Urinary bladder (tissue), 4 donors: ENCODE data around the gene COQ10A. TPM values are rescaled to one million over a fixed set of nuclear protein-coding genes. Genes with fewer than 3 reads are reported as not detected.

ENCODE experiments used
- DNase-seq: peaks from one replicate; pipeline ENCODE4 v3.0.0-alpha.2; 2015; ENCODE audit errors: extremely low spot score
- H3K27ac ChIP-seq: one replicate; pipeline ENCODE4 v1.5.1; 2013; ENCODE audit warnings: low read depth, mild to moderate bottlenecking, moderate library complexity
- H3K36me3 ChIP-seq: one replicate; pipeline ENCODE4 v1.6.1; 2013; ENCODE audit warnings: mild to moderate bottlenecking, moderate library complexity; ENCODE audit not compliant: insufficient read depth
- H3K4me1 ChIP-seq: one replicate; pipeline ENCODE4 v1.6.1; 2013; ENCODE audit warnings: mild to moderate bottlenecking, moderate library complexity; ENCODE audit not compliant: insufficient read depth
- H3K4me3 ChIP-seq: one replicate; pipeline ENCODE4 v1.5.1; 2013; ENCODE audit warnings: low read depth, low read length
- WGBS: extraction: QIAGEN DNeasy Blood & Tissue Kit; methylation state at CpG from one replicate; pipeline ENCODE4 v1.1.7; 2013; 5-methylcytosine and 5-hydroxymethylcytosine counted together
- polyA plus RNA-seq: library from polyadenylated mRNA; stranded (reverse); fragments of 200-250 nt; gene quantifications from one replicate; pipeline ENCODE4 v1.2.3, GENCODE V29; 2013
- total RNA-seq: library from RNA; depleted of rRNA; stranded (reverse); fragments of >200 nt; gene quantifications from one replicate; pipeline ENCODE4 v1.2.3, GENCODE V29; 2014
- donor health status: healthy with polysubstance abuse.
- donor health status: healthy.

Gene COQ10A
- total and polyA plus RNA-seq, 2 donors: 6.9 to 13.8 TPM

GRCh38 chr12:56231184-56231582 lies 35.6 kb upstream of the COQ10A start:
- 83% methylated on average over 11 of the region's 11 CpGs for WGBS

DNA sequence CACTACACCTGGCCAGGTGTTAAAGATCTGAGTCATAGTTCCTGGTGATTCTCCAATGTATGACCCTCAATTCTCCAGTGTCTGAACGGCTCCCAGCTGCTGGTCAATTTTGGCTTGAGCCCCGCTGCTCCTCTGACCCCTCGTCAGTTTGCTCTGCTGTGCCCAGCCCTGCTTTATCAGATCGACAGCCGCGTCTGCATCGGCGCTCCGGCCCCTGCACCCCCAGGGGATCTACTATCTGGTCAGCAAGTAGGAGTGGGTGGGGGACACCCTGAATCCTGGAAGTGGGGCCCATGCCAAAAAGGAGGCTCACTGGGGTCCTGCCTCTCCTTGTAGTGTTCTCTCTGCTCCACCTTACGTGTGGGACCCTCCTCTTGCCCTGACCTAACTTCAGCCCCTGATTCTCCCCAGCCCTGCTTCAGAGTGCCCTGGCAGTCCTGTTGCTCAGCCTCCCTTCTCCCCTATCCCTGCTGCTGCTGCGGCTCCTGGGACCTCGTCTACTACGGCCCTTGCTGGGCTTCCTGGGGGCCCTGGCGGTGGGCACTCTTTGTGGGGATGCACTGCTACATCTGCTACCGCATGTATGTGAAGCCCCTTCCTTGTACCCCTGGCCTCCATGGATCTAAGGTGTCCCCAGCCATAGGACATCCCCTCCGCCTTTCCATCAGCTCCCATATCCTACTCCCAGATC lies 31.9 kb upstream of the COQ10A start:
- no peak for DNase-seq
- H3K27ac ChIP-seq: no peak overlapping the region
- 74% methylated on average over 16 of the region's 16 CpGs for WGBS

More at GRCh38 chr12:56231184-56231582, 35.6 kb upstream of the COQ10A start:
- H3K27ac ChIP-seq: no peak overlapping the region
- no peak for DNase-seq
- H3K4me1 ChIP-seq: no peaks in the 10 kb centered on the region
- no peak overlapping the region for H3K4me3 ChIP-seq
- no peaks in the 10 kb centered on the region for H3K36me3 ChIP-seq

GRCh38 chr12:56236091-56236490 lies 30.7 kb upstream of the COQ10A start:
- 93% methylated on average over 6 of the region's 6 CpGs for WGBS
- no peaks in the 10 kb centered on the region for H3K36me3 ChIP-seq
- no peak overlapping the region for H3K4me3 ChIP-seq

More for the DNA sequence above, 31.9 kb upstream of the COQ10A start:
- no peaks in the 10 kb centered on the region for H3K4me1 ChIP-seq
- H3K36me3 ChIP-seq: no peaks in the 10 kb centered on the region
- H3K4me3 ChIP-seq: no peak overlapping the region

GRCh38 chr12:56236985-56237384 lies 29.8 kb upstream of the COQ10A start:
- Histone ChIP-seq H3K36me3 (no peaks in the 10 kb centered on the region), H3K27ac (no peak overlapping the region), H3K4me1 (no peaks in the 10 kb centered on the region), H3K4me3 (no peak overlapping the region)
- DNase-seq: no peak
- 67% methylated on average over 5 of the region's 5 CpGs for WGBS

More at GRCh38 chr12:56236091-56236490, 30.7 kb upstream of the COQ10A start:
- DNase-seq: no peak
- H3K27ac ChIP-seq: no peak overlapping the region
- no peaks in the 10 kb centered on the region for H3K4me1 ChIP-seq

GRCh38 chr12:56237552-56237951 lies 29.2 kb upstream of the COQ10A start:
- H3K36me3 ChIP-seq: no peaks in the 10 kb centered on the region
- no peak overlapping the region for H3K27ac ChIP-seq
- 60% methylated on average over 11 of the region's 11 CpGs for WGBS
- no peaks in the 10 kb centered on the region for H3K4me1 ChIP-seq
- H3K4me3 ChIP-seq: no peak overlapping the region
- no peak for DNase-seq

DNA sequence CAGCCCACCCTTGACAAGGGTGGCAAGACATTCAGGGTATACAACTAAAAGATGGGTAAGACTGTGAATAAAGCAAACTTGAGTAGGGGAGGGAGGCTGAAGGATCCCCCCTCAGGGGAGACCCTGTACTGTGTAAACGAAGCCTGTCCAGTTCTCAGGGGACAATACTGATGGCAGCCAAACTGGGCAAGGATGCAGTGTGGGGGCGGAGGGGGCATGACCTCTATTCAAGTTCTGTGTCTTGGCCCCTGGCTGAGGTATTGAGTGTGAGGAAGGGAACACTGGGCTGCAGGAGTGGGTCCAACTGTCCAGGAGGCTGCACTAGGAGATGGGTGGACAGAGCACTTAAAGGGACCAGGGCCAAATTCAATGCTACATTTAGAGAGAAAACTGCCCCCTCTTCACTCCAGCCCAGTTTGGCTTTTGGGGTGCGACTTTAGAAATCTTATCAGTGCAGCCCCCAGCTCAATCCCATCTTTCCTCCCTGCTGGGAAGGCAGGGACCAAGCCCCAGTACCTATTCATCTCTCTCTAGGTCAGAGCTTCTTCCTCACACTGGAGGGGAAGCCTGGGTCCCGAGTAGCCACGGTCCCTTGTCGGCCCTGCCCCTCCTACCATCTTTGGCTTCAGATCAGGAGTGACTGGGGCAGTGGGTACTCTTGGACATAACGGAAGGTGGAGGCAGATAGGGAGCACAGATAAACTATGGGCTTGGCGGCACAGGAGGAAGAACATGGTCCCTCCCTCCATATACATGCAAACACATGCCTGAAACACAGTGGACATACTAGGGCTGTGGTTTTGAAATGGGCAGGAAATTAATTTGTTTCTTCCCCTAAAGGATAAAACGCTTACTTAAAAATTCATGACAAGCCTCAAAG lies 25.1 kb upstream of the COQ10A start:
- H3K4me1 ChIP-seq: no peaks in the 10 kb centered on the region
- no peak for DNase-seq
- no peak overlapping the region for H3K4me3 ChIP-seq
- H3K36me3 ChIP-seq: peaks cover 5% of the 10 kb centered on the region
- WGBS: 77% methylated on average over 9 of the region's 9 CpGs
- H3K27ac ChIP-seq: no peak overlapping the region

DNA sequence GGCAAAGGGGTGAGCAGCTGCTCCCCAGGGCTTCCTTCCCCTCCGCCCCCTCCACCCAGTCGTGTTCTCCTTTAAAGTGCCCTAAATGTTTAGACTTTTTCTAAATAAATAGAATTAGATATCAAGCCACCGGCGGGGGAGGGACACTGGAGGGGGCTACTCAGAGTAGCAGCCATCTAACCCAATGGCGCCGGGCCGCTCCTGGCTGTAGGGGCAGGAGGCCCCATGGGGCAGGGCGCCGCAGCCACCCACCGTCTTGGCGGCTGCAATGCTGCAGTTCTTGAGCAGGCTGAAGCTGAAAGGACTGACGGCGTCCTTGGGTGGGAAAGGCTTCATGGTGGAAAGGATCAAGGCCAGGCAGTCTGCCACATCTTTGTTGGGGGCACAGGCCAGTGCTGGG lies 23.8 kb upstream of the COQ10A start:
- H3K27ac ChIP-seq: no peak overlapping the region
- H3K4me1 ChIP-seq: no peaks in the 10 kb centered on the region
- H3K36me3 ChIP-seq: peaks cover 10% of the 10 kb centered on the region
- 88% methylated on average over 13 of the region's 13 CpGs for WGBS
- no peak for DNase-seq
- no peak overlapping the region for H3K4me3 ChIP-seq

GRCh38 chr12:56243731-56244181 lies 23.0 kb upstream of the COQ10A start:
- 63% methylated on average over 3 of the region's 3 CpGs for WGBS
- Histone ChIP-seq H3K27ac (no peak overlapping the region), H3K4me3 (no peak overlapping the region), H3K36me3 (peaks cover 11% of the 10 kb centered on the region), H3K4me1 (no peaks in the 10 kb centered on the region)
- DNase-seq: no peak

GRCh38 chr12:56244494-56244893 lies 22.2 kb upstream of the COQ10A start:
- WGBS: 94% methylated on average over 14 of the region's 14 CpGs
- no peak for DNase-seq
- Histone ChIP-seq H3K27ac (no peak overlapping the region), H3K4me1 (no peaks in the 10 kb centered on the region), H3K4me3 (no peak overlapping the region), H3K36me3 (peaks cover 11% of the 10 kb centered on the region)

DNA sequence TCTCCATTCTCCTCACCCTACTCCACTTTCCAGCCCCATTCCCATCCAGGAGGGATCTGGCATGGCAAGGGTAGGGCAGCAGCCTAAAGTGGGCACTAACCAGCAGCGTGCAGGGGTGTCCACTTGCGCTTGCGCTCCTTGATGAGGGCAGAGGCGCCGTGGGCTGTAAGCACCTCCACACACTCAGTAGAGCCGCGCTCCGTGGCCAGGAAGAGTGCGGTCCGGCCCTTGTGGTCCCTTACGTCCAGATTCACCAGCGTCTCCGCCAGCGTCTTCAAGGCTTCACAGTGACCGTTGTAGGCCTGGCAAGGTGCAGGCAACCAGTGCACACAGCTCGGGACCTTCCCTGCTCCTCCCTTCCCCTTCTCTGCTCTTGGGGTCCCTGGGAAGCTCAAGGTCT lies 18.8 kb upstream of the COQ10A start:
- peaks cover 16% of the 10 kb centered on the region for H3K36me3 ChIP-seq
- no peak for DNase-seq
- no peak overlapping the region for H3K27ac ChIP-seq
- H3K4me3 ChIP-seq: no peak overlapping the region
- 92% methylated on average over 16 of the region's 16 CpGs for WGBS
- H3K4me1 ChIP-seq: no peaks in the 10 kb centered on the region

DNA sequence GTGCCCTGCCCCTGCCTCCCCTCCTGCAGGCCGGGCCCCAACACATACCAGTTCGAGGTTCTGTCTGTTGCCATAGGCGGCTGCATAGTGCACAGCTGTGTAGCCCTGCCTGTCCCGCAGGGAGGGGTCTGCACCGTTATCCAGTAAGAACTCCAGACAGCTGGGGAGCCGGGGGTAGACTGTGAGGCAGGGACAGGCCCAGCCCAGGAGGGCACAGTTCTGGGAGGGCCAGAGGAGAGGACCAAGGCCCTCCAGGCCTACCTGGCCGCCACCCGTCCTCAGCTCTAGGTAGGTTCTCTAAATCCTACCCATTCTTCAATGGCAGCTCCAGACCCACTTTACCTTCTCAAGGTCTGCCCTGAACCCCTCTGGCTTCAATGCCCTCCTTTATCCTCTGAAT lies 18.0 kb upstream of the COQ10A start:
- Histone ChIP-seq H3K36me3 (peaks cover 19% of the 10 kb centered on the region), H3K4me1 (no peaks in the 10 kb centered on the region), H3K27ac (no peak overlapping the region), H3K4me3 (no peak overlapping the region)
- WGBS: 90% methylated on average over 8 of the region's 8 CpGs
- no peak for DNase-seq

GRCh38 chr12:56252649-56253048 lies 14.1 kb upstream of the COQ10A start:
- no peak overlapping the region for H3K27ac ChIP-seq
- DNase-seq: no peak
- H3K4me1 ChIP-seq: no peaks in the 10 kb centered on the region
- H3K36me3 ChIP-seq: peaks cover 13% of the 10 kb centered on the region
- H3K4me3 ChIP-seq: no peak overlapping the region
- 92% methylated on average over 3 of the region's 3 CpGs for WGBS

GRCh38 chr12:56253091-56253490 lies 13.7 kb upstream of the COQ10A start:
- WGBS: 95% methylated on average over 11 of the region's 11 CpGs
- Histone ChIP-seq H3K27ac (no peak overlapping the region), H3K36me3 (peaks cover 11% of the 10 kb centered on the region)

GRCh38 chr12:56255671-56256070 lies 11.1 kb upstream of the COQ10A start:
- Histone ChIP-seq H3K27ac (no peak overlapping the region), H3K4me1 (no peaks in the 10 kb centered on the region), H3K4me3 (no peak overlapping the region), H3K36me3 (peaks cover 10% of the 10 kb centered on the region)
- DNase-seq: no peak
- 82% methylated on average over 7 of the region's 7 CpGs for WGBS

More at GRCh38 chr12:56253091-56253490, 13.7 kb upstream of the COQ10A start:
- Histone ChIP-seq H3K4me3 (no peak overlapping the region), H3K4me1 (no peaks in the 10 kb centered on the region)
- no peak for DNase-seq
